Type B pancreatic cell (in vitro differentiated cells): ENCODE data around the gene XPNPEP1. TPM values are rescaled to one million over a fixed set of nuclear protein-coding genes. Genes with fewer than 3 reads are reported as not detected.

Source experiments
- DNase-seq: peaks from one replicate; pipeline ENCODE4 v3.0.0; 2021; ENCODE audit warnings: mixed read lengths; ENCODE audit not compliant: unreplicated experiment; ENCODE audit errors: extremely low spot score
- H3K27ac Mint-ChIP-seq: 2 replicates; pipeline ENCODE4 v1.8.0; 2021; ENCODE audit warnings: mild to moderate bottlenecking, mixed read lengths
- H3K27me3 Mint-ChIP-seq: 2 replicates; pipeline ENCODE4 v1.8.0; 2021; ENCODE audit warnings: mixed read lengths
- H3K36me3 Mint-ChIP-seq: 2 replicates; pipeline ENCODE4 v1.8.0; 2021; ENCODE audit warnings: mixed read lengths
- H3K4me1 Mint-ChIP-seq: one replicate; pipeline ENCODE4 v1.8.0; 2021; ENCODE audit warnings: mixed read lengths; ENCODE audit not compliant: unreplicated experiment
- H3K4me3 Mint-ChIP-seq: 2 replicates; pipeline ENCODE4 v1.8.0; 2021; ENCODE audit warnings: mild to moderate bottlenecking, mixed read lengths
- H3K9me3 Mint-ChIP-seq: 2 replicates; pipeline ENCODE4 v1.8.0; 2021; ENCODE audit warnings: mixed read lengths
- total RNA-seq: library from RNA; stranded (reverse); gene quantifications from 2 replicates; pipeline ENCODE4 v1.2.1, GENCODE V29; 2021; ENCODE audit warnings: low replicate concordance
- TF ChIP-seq, protein P1 (sequence below): fragments of 200-600 bp; sonication (generic); conservative IDR thresholded peaks from 2 replicates; pipeline ENCODE4 v1.5.0; 2021; ENCODE audit warnings: antibody characterized with exemption, mild to moderate bottlenecking

XPNPEP1 gene
- total RNA-seq, 1 donor from 2014 or later, result 76.6 TPM

- peak; percentile 83 for DNase-seq
- H3K36me3 Mint-ChIP-seq, result no peaks in the 10 kb centered on the region
- H3K27ac Mint-ChIP-seq, result no peak overlapping the region
- H3K27me3 Mint-ChIP-seq, result peaks cover 21% of the 10 kb centered on the region
- peaks cover 14% of the 10 kb centered on the region for H3K4me1 Mint-ChIP-seq
- peak overlapping the region; percentile 21 for H3K4me3 Mint-ChIP-seq
- no peaks in the 10 kb centered on the region for H3K9me3 Mint-ChIP-seq
- TF ChIP-seq, protein P1, sequence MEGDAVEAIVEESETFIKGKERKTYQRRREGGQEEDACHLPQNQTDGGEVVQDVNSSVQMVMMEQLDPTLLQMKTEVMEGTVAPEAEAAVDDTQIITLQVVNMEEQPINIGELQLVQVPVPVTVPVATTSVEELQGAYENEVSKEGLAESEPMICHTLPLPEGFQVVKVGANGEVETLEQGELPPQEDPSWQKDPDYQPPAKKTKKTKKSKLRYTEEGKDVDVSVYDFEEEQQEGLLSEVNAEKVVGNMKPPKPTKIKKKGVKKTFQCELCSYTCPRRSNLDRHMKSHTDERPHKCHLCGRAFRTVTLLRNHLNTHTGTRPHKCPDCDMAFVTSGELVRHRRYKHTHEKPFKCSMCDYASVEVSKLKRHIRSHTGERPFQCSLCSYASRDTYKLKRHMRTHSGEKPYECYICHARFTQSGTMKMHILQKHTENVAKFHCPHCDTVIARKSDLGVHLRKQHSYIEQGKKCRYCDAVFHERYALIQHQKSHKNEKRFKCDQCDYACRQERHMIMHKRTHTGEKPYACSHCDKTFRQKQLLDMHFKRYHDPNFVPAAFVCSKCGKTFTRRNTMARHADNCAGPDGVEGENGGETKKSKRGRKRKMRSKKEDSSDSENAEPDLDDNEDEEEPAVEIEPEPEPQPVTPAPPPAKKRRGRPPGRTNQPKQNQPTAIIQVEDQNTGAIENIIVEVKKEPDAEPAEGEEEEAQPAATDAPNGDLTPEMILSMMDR, result peak; percentile 94
These were observed 70.8 kb downstream of the XPNPEP1 start for GRCh38 chr10:109852475-109853037.

GRCh38 chr10:109851616-109852474 is 71.5 kb downstream of the XPNPEP1 start:
- Mint-ChIP-seq H3K4me3 (peak overlapping the region; percentile 21), H3K27ac (no peak overlapping the region), H3K36me3 (no peaks in the 10 kb centered on the region), H3K4me1 (peaks cover 14% of the 10 kb centered on the region), H3K27me3 (peaks cover 22% of the 10 kb centered on the region), H3K9me3 (no peaks in the 10 kb centered on the region)
- TF ChIP-seq, protein P1, result no peak
- DNase-seq, result no peak

GRCh38 chr10:109846832-109847231 is 76.5 kb downstream of the XPNPEP1 start:
- Mint-ChIP-seq H3K4me1 (peaks cover 6% of the 10 kb centered on the region), H3K36me3 (no peaks in the 10 kb centered on the region), H3K9me3 (no peaks in the 10 kb centered on the region), H3K27me3 (peaks cover 18% of the 10 kb centered on the region), H3K4me3 (no peak overlapping the region), H3K27ac (no peak overlapping the region)
- TF ChIP-seq, protein P1, result no peak
- DNase-seq, result no peak

GRCh38 chr10:109845308-109845707 is 78.0 kb downstream of the XPNPEP1 start:
- peaks cover 12% of the 10 kb centered on the region for H3K27me3 Mint-ChIP-seq
- no peak overlapping the region for H3K27ac Mint-ChIP-seq
- no peak for DNase-seq
- no peak overlapping the region for H3K4me3 Mint-ChIP-seq
- no peaks in the 10 kb centered on the region for H3K9me3 Mint-ChIP-seq
- no peaks in the 10 kb centered on the region for H3K36me3 Mint-ChIP-seq
- H3K4me1 Mint-ChIP-seq, result no peaks in the 10 kb centered on the region
- TF ChIP-seq, protein P1, result no peak

- Mint-ChIP-seq H3K4me1 (peaks cover 4% of the 10 kb centered on the region), H3K36me3 (no peaks in the 10 kb centered on the region), H3K27ac (no peak overlapping the region), H3K9me3 (no peaks in the 10 kb centered on the region), H3K4me3 (no peak overlapping the region), H3K27me3 (no peaks in the 10 kb centered on the region)
- no peak for DNase-seq
- TF ChIP-seq, protein P1, result no peak
These were observed 84.6 kb downstream of the XPNPEP1 start for GRCh38 chr10:109838592-109839244.
